NCI-H510A (cell line): ENCODE results near the gene KCNH5.
"Not testable (repeated sequence)": the region's sequence is repeated elsewhere in the genome, so short reads cannot be mapped to it uniquely, and the experiment has no call there.

Source experiments
- DNase-seq: peaks from one replicate; lab custom pipeline; 2025; lab: John Stamatoyannopoulos, UW

The KCNH5 gene

GRCh38 chr14:62886461-62886860, 158.8 kb downstream of the KCNH5 start:
- DNase-seq = no peak

DNA sequence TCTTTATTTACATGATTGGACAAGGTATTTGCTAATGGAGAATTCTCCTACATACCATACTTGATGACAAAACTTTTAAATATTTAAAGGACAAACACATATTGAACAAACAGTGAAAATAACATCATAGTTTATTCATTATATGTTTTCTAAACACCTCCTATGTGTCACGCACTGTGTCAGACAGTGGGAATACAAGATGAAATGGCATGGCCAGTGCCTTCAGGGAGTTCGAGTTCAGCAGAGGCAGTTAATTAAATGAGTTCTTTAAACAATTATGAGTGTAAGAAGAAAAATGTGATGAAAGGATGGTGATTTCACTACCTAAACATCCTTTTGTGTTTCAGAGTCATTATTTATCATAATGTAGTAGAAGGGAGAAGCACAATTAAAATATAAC, 159.8 kb downstream of the KCNH5 start:
- no peak for DNase-seq

DNA sequence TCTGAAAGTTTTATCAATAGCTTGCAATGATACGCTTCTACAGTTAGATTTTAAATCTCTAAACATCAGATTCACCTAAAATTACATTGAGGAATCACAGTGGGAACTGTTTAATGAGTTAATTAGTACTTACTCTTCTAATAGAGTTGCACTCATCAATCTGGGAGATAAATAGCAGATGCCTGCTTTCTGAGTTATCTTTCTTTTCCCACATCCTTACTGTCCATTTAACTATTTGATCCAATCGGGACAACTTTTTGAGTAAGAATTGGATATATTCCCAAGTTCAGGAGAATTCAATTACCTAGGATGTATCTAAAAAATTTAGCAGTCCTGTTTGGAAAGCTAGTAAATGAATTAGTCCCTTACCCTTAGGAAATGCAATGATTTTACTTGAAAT, 162.3 kb downstream of the KCNH5 start:
- no peak for DNase-seq

DNA sequence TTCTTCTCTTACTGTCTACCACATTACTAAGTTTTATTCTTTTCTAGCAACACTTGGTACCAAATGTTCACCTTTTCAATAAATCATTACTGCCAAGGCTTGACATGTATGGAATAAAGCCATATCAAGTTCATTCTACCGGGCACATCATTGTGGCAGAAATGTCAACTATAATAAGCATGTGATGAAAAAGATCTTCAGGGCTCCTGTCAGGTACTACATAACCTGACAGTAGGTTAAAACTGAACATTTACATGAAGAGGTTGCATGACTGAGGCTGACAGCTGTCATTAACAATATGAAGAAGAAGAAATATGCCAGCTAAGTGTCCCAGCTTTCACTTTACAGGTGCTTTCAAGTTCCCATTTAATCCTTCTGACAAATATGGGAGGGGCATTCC, 178.9 kb downstream of the KCNH5 start:
- DNase-seq = no peak

DNA sequence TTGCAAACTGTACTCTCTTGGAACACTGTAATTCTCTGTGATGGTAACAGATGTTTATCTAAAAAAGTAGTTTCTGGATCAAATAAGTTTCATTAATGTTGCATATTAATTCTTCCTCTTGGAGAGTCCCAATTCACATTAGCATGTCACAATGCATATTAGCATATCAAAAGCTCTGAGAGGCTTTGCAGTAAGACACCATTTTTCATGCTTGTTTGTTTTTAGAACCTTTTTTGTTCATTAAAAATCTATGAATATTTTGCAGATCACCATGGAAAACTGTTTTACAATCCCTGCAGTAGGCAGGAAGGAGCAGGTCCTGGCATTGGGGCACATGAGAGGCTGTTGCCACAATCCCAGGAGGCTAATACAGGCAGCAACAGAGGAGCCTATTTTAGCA, 180.7 kb downstream of the KCNH5 start:
- no peak for DNase-seq

DNA sequence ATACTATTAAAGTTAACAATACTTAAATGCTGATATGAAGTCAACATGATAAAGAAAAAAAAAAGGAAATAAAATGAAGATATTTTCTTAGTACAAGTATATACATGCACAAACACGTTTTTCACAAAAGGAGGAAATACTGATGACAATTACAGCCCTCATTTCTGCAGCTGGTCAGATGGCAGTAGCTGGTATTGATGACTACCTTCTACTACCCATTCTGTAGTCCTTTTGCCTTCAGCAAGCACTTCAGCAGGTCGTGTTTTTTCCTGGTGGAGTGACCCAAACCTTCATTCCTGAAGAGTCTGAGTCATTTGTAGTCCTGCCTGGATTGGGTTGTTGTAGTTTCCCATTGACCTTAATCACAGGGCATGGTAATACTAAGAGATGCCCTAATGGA, 187.2 kb downstream of the KCNH5 start:
- DNase-seq = not testable (repeated sequence)

DNA sequence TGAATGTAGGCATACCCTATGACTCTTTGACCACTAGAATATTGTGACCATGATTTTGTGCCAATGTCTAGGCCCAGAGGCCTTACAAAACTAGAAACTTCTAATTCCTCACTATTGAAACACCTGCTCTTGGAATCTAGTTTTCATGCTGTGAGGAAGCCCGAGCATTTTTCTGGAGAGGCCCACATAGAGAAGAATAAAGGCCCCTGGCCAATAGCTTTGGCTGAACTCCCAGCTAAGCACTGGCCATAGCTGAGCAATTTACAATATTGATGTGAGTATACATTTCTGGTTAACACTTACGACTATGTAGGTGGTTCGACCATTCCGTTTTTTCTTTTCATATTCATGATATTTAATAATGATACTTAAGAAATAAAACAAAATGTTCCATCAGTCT, 190.3 kb downstream of the KCNH5 start:
- DNase-seq = no peak

DNA sequence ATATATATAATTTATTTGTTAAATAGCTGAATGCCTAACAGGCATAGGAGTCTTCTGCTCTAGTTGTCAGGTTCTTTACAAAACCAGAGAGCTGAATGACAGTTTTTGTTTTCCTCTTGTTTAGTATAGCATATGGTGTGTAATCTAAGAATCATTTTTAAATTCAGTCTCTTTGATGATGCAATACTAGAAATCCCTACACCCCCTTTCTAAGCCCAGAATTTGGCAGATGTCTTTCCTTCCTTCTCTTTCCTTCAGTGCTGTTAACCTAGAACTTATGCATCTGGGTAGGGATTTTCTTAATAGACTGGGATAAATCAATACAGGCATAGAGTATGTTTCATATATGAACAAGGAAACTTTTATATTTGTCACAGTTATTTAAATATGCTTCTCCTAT, 198.1 kb downstream of the KCNH5 start:
- no peak for DNase-seq

GRCh38 chr14:62844546-62844945, 200.7 kb downstream of the KCNH5 start:
- DNase-seq = no peak

- no peak for DNase-seq
Measured at GRCh38 chr14:62824086-62824485, 221.2 kb downstream of the KCNH5 start.

DNA sequence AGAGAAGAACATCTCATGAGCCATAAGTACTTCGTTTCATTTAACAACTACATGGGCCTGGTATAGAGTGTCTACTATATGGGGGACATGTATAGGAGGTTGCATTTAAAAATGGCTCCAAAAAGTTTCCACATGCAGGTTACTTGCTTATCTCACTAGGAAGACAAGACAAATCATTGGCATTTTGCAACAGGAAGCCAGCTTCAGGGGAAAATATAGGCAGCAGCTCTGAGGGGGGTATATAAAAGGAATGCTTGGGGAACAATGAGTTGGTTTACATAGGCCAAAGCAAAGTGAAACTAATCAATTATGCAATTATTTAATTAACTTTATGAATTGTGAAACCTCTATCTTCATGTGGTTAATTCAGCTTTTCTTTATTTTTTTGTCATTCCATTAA, 225.3 kb downstream of the KCNH5 start:
- no peak for DNase-seq

DNA sequence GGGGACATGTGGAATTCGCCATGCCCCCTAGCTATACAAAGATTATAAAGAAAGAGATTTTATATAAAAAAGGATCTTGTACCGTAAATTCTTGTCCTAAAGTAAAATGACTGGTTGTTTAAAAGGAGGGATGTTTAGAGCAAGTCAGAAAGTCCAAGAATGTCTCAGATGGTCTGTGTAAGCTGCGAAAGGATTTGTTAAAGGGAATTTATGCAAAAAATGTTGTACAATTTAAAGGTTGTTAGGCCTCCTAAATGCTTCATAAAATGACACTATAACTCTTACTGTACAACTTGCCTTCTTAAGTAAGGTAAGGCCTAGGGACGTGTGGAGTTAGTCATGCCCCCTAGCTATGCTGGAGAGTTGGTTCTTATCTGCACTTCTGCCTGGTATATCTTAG, 237.6 kb downstream of the KCNH5 start:
- DNase-seq = no peak

GRCh38 chr14:62800577-62800976, 244.7 kb downstream of the KCNH5 start:
- no peak for DNase-seq

- no peak for DNase-seq
Measured at GRCh38 chr14:62796431-62796830, 248.8 kb downstream of the KCNH5 start.

DNA sequence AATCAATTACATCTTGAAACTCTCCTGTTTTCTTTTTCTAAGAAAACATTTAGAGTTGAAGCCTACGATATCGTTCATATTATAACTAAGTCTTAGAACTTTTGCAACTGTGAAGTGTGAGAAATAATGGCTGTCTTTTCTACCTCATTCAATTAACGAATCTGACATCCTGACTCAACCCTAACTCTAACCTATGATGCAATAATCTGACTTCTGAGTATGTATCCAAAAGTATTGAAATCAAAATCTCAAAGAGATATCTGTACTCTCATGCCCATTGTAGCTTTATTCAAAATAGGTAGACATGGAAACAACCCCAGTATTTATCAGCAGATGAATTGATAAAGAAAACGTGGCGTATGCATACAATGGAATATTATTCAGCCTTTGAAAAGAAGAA, 252.7 kb downstream of the KCNH5 start:
- no peak for DNase-seq

DNA sequence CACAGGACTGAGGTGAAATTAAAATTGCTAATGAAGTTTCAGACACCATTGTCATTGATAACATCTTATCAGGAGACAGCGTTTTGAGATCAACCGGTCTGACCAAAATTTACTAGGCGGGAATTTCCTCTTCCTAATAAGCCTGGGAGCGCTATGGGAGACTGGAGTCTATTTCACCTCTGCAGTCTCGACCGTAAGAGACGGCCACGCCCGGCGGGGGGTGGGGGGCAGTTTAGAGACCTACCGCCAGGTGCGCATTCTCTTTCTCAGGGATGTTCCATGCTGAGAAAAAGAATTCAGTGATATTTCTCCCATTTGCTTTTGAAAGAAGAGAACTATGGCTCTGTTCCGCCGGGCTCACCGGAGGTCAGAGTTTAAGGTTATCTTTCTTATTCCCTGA, 263.9 kb downstream of the KCNH5 start:
- DNase-seq = not testable (repeated sequence)

- DNase-seq = no peak
Measured at GRCh38 chr14:62778852-62779251, 266.4 kb downstream of the KCNH5 start.

DNA sequence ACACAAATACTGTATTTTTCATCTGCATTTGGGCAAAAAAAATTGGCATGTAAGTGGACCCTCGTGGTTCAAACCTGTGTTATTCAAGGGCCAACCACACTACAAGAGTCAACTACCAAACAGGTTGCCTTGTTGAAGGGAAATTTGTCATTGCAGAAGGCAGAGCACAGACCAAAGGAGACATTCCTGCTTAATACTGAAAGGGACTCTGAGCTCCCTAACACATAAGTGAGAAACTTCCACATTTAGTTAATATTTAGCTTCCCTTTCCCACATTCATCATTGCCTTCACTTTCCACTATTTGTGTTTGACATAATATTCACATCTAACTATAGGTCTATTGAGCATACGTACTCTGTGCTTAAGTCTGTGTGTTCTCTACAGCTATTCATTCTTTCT, 266.9 kb downstream of the KCNH5 start:
- no peak for DNase-seq

DNA sequence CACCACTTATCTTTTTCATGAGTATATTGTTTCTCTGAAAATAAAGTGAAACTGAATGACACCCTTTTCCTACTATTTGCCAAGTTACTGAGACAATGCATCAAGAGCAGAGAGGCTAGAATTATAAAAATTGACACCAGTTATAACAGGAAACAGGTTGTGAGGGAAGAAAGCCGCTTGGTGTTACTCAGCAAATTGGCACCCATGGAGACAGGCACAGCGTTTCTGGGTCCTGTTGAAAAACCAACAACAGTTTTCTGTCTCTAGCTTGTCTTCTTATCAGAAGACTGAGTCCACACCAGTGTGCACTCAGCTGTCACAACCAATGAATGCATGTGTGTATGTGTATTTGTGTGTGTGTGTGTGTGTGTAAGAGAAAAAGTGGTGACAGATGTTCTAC, 267.7 kb downstream of the KCNH5 start:
- no peak for DNase-seq

DNA sequence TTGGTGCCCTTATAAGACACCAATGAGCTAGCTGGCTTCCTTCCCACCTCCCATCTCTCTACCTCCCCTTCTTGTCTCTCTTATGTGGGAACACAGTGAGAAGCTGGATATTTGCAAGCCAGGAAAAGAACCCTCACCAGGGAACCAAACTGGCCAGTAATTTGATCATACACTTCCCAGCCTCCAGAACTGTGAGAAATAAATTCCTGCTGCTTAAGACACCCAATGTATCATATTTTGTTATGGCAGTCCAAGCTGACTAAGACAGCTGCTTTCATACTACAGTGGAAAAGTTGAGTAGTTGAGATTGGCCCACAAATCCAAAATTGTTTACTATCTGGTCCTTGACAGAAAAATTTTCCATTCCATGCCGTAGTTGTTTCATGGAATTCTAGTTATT, 269.0 kb downstream of the KCNH5 start:
- no peak for DNase-seq

GRCh38 chr14:62768753-62769152, 276.5 kb downstream of the KCNH5 start:
- DNase-seq = no peak

DNA sequence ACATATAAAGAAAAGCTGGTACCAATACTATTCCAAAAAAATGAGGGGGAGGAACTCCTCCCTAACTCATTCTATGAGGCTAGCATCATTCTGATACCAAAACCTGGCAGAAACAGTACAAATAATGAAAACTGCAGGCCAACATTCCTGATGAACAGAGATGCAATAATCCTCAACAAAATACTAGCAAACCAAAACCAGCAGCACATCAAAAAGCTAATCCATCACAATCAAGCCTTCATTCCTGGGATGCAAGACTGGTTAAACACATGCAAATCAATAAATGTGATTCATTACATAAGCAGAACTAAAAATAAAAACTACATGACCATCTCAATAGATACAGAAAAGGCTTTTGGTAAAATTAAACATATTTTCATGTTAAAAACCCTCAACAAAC, 281.3 kb downstream of the KCNH5 start:
- DNase-seq = no peak

DNA sequence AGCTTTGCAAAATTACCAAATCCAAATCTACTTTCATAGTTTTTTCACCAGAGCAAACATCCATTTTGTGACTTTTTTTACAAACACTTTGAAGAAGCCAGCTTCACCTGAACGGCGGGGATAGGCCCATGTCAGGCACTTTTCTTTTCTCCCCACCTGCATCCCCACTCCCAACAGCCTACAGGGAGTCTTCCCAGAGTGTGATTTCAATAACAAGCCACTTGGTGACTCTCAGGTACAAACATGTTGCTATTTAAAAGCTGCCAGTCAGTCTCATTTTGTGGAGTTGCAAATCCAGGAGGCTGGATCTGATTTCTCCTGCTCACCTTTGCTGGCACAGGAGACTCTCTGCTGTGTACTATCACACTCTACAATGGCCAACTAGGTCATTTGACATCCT, 285.5 kb downstream of the KCNH5 start:
- no peak for DNase-seq

DNA sequence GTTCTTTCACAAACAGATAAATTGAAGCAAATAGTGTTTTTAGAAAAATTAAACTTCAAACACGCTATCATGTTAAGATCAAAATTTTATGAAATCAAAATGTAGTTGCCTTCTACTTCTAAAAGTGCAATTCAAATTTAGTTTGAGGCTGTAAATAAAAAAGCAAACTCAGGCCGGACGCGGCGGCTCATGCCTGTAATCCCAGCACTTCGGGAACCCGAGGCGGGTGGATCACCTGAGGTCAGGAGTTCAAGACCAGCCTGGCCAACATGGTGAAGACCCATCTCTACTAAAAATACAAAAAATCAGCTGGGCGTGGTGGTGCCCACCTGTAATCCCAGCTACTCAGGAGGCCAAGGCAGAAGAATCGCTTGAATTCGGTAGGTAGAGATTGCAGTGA, 298.4 kb downstream of the KCNH5 start:
- DNase-seq = not testable (repeated sequence)

GRCh38 chr14:62745496-62745895, 299.8 kb downstream of the KCNH5 start:
- no peak for DNase-seq
